ENCODE measurements around the gene WWOX.

DNA sequence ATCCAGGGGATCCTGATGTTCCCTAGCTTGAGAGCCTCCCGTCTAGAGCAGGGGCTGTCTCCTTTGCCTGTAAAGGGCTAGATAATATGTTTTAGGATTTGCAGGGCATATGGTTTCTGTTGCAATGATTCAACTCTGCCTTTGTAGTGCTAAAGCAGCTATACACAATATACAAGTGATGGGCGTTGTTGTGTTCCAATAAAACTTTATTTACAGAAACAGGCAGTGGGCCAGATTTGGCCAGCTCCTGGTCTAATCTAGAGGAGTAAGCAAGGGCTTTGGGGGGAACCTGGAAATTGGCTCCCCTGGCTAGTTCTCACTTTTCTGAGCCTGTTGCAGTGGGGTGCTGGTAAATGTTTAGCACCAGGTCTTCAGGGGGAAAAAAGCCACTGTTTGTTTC, 13.8 kb downstream of the WWOX start:
- TF ChIP-seq, protein P1, sequence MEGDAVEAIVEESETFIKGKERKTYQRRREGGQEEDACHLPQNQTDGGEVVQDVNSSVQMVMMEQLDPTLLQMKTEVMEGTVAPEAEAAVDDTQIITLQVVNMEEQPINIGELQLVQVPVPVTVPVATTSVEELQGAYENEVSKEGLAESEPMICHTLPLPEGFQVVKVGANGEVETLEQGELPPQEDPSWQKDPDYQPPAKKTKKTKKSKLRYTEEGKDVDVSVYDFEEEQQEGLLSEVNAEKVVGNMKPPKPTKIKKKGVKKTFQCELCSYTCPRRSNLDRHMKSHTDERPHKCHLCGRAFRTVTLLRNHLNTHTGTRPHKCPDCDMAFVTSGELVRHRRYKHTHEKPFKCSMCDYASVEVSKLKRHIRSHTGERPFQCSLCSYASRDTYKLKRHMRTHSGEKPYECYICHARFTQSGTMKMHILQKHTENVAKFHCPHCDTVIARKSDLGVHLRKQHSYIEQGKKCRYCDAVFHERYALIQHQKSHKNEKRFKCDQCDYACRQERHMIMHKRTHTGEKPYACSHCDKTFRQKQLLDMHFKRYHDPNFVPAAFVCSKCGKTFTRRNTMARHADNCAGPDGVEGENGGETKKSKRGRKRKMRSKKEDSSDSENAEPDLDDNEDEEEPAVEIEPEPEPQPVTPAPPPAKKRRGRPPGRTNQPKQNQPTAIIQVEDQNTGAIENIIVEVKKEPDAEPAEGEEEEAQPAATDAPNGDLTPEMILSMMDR (IDR thresholded peaks at IDR 0.05), result no peak
- TF ChIP-seq HDAC2 (IDR thresholded peaks at IDR 0.05) (no peak), JUNB (IDR thresholded peaks at IDR 0.05) (no peak), FOXS1 (CRISPR knock-in tag; IDR thresholded peaks at IDR 0.05) (no peak), BHLHE40 (IDR thresholded peaks at IDR 0.05; ENCODE audit: low read depth, low read length) (no peak)
